GM19099 (cell line): ENCODE measurements around the gene MUC20.

Source experiments
- POLR2A ChIP-seq: IDR thresholded peaks from 3 replicates; pipeline ENCODE4 v1.6.1; 2011; ENCODE audit warnings: low read depth; ENCODE audit not compliant: insufficient read length; ENCODE audit errors: extremely low read depth

Gene MUC20

DNA sequence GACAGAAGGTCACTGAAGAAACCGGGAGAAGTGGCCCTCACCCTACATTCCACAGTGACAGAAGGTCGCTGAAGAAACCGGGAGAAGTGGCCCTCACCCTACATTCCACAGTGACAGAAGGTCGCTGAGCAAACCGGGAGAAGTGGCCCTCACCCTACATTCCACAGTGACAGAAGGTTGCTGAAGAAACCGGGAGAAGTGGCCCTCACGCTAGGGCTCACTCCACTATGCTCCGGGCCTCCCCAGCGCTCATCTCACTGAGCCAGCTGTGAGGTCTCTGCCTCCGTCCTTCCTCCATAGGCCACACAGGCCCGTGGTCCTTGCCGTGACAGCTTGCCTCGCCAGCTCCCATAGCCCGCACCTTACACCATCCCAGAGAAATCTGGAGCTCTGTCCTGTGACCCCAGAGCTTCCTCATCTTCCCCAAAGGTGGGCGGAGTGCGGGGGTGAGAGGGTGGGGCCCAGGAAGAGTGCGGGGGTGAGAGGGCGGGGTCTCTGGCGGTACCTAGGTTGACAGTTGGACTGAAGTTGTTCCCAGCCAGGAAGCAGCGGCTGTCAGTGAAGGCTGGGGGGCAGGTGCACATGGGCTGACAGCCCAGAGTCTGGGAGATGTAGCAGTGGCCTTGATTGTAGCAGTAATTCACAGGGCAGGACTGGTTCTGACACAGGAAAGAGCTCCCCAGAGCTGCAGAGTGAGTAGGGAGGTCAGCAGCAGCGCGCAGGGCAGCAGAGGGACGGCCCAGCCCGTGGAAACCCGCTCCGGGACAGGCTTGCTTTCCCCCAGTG is 32.0 kb downstream of the MUC20 start:
- no peak for TF ChIP-seq POLR2A

DNA sequence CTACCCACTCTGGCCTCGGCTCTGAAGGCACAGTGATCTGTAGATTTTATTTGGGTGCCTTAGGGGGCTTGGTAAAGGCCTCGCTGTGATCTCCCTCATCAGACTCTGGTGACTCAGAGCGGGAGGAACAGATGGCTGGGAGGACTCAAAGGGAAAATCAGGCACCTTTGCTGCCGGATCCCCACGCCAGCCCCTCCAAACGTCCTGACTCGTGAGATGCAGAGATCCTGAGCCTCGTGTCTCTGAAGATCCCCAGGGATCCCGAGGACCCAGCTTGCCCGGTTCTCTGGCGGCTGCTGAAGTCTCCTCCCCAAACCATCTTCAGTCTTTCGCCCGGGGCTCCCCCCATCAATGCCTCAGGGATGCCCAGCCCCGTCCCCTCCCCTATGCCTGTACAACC is 32.8 kb downstream of the MUC20 start:
- no peak for TF ChIP-seq POLR2A

DNA sequence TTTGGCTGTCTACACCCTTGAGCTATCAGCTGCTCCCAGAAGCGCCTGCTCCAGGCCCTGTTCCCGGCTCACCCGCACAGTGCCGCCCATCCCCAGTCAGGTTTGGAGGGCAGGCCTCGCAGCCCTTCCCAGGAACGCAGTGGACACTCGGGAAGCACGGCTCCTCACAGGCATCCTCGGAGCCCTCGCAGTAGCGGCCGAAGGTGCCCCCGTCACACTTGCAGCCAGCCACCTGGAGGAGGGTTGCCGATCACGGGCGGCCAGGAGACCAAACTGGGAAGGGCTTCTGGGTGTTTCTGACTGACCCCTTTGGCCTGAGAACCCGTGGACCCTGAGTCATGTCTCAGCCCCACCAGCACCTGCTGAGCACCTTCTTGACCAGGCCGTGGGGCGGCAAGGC is 33.4 kb downstream of the MUC20 start:
- no peak for TF ChIP-seq POLR2A

DNA sequence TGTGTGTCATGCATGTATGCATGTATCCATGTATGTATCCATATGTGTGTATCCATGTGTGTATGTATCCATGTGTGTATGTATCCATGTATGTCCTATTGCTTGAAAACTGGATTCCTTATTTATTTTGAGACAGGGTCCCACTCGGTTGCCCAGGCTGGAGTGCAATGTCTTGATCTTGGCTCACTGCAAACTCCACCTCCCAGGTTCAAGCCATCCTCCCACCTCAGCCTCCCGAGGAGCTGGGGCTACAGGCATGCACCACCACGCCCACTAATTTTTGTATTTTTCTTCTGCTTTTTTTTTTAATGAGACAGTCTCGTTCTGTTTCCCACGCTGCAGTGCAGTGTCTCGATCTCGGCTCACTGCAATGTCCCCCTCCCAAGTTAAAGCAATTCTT is 34.1 kb downstream of the MUC20 start:
- TF ChIP-seq POLR2A = no peak

DNA sequence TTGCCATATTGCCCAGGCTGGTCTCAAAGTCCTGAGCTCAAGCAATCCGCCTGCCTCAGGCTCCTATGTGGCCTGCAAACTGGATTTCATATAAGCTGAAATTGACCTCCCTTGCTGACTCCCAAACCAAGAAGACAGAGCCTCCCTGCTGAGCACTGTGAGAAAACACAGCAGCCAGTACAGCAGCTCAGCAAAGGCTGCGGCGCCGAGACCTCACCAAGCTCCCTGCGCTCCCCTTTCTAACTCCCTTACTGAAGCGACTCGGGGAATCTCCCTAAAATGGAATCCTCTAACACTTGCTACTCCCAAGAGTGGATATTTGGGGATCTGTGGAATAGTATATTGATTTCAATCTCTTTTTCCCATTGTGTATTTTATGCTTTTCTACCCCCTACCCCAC is 34.6 kb downstream of the MUC20 start:
- TF ChIP-seq POLR2A = no peak

DNA sequence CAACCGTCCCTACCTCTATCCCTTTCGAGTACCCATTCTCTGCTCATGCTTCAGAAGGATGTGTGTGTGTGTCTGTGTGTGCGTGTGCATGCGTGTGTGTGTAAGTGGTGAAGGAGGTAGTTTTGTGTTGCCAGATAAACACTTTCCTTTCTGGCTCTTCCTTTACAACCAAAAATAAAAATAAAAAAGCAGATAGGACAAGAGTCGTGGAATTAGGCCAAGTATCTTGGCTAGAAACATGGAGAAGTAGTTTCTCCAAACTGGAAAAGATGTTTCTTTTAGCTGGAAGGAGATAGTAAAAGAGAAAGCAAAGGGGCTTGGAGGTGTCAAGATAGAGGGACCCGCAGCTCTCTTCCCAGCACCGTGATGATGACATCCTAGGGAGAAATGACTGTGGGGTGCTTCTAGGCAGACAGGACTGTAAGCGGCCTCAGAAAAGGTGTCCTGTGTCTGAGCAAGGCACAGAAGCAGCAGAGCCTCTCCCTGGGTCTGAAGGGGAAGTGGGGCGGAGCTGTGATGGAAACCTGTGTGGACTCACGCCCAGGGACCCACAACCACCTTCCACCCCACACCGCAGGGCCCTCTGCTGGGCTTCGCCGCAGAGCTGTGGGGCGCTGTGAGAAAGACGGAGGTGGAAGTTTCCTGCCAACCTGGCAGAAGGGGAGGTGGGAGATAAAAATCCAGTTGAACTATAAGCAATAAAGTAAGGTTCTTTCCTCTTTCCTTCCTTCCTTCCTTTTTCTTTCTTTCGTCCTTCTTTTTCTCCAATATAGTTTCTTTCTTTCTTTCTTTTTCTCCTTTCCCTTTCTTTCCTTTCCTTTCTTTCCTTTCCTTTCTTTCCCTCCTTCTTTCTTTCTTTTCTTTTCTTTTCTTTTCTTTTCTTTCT is 35.3 kb downstream of the MUC20 start:
- no peak for TF ChIP-seq POLR2A

DNA sequence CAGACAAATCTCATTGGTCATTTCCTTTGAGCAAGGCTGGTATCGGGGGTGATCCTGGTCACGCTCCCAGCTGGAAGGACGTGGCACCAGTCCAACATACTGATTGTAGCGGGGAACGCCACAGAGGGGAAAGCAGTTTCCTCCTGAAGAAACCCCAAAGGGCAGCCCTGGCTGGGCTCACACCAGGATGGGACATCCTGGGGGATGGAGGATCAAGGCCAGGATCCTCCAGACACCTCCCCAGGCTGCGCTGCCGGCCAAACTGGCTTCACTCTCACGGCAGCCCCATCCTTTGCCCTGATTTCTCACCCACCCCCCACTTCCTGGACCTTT is 36.6 kb downstream of the MUC20 start:
- TF ChIP-seq POLR2A = no peak

DNA sequence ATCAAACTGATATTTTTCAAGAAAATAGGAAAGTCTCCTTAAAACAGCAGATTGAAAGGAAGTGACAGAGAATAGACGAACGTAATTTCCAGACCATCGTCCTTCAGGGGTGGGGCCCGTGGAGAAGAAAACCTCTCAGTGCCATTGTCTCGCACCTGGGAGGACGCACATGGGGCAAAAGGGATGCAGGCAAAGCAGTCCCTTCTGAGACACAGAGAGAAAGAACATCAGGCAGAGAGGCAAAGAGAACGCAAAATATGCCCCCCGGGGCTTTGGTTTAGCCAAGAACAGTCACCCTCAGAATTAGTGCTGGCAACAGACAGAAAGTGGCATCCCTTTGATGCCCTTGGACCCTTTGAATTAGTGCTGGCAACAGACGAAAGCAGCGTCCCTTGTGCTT is 37.0 kb downstream of the MUC20 start:
- TF ChIP-seq POLR2A = no peak

DNA sequence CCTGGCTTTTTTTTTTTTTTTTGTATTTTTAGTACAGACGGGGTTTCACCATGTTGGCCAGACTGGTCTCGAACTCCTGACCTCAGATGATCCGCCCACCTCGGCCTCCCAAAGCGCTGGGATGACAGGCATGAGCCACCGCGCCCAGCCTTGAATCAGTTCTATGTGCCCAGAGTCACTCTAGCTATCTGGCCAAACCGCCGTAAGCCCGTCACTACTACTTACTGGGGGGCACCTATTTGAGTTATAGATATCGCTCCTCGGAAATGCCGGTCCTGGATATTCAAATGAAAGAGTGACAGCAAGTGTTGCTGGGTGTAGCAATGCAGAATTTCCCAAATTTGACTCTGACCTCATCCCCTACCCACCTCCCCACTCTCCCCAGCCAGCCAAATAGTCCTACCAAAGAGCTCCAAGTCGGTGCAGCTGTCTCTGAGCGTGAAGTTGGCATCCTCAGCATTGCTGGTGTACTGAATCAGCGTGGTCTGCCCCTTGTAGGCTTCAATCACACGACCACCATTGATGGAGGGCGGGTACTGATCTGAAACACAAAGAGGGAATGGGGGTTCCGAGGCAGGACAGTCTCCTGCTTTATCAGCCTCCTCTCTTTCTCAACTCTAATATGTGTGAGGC is 38.1 kb downstream of the MUC20 start:
- TF ChIP-seq POLR2A = no peak

DNA sequence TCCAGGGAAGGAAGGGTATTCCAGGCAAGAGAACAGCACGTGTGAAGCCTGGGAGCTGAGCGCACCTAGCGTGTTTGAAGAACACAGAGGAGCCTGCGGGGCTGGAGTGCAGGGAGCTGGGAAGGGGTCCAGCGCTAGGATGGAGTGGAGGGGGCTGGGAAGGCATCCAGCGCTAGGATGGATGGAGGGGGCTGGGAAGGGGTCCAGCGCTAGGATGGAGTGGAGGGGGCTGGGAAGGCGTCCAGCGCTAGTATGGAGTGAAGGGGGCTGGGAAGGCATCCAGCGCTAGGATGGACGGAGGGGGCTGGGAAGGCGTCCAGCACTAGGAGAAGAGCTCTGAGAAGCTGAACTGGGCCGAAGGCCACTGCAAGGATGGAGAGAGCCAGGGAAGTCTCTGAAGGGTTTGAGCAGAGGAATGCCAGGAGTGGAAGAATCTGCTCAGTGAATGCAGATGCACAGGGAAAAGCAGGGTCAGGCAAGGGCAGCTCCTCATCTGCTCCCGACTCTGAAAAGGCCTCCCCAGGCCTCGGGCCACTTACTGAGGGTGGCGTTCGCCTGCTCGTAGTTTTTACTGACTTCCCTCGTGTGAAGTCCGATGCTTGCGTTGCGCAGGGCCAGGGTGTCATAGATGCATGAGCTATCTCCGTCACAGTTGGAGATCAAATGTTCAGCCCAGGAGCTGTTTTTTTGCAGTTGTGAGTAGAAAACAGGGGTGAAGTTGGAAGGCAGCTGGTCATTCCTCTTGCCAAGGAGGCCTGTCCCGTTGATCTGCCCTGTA is 39.8 kb downstream of the MUC20 start:
- TF ChIP-seq POLR2A = no peak

DNA sequence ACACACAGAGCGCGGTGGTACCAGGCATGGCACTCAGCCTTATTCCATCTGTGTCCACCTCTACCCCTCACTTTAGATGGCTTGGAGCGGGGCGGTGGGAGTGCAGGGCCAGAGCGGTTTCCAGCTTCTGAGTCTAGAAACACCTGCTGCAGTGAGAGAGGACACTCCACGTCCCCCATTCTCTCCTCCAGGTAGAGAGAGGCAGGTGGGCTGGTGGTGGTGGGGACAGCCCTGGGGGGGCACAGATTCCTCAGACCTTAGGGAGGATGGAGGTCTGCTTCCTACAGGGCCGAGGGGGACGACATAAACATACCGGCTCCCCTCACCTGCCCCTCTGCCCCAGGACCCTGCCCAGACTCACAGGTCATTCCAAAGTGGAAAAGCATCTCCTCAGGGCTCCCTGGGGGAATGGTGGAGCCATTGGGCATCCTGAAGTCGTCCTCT is 40.4 kb downstream of the MUC20 start:
- no peak for TF ChIP-seq POLR2A

DNA sequence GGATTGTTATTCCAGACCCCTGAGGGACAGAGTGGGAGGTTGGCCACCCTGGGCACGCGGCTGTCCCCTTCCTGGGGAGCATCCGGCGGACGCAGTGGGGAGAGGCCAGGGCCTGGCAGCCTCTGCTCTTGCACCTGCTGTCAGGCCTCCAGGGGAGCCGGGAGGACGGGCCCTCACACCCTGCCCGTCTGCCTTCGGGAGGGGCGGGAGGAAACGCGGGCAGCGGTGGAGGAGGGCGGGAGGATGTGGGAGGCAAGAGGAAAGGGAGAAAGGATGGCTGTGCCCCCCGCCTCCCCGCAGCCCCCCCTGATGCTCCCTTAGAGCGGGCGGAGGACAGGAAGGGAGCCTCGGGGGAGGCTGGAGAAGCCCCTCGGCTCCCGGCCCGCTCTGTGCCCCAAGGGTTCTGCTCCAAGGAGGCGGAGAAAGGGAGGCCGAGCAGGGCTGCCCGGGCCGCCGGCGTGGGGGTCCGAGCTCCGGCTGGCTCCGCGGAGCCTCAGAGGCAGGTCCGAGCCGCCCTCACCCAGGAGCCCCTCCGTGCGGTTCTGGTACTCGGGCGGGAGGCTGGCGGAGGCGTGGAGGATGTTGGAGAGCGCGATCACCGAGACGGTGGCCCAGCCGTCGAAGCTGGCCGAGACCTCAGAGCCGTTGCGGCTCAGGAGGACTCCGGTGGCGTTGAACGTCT is 40.9 kb downstream of the MUC20 start:
- TF ChIP-seq POLR2A = no peak

DNA sequence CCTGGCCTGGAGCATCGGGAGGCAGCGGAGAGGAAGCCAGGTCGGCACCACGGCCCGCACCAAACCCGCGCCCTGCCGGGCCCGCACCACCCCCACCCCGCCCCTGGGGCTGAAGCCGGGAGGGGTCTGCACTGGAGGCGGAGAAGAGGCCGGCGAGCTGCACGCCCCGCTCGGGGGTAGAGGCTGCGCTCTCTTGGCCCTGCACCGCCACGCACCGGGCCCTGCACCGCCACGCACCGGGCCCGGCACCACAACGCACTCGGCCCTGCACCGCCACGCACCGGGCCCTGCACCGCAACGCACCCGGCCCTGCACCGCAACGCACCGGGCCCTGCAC is 41.4 kb downstream of the MUC20 start:
- TF ChIP-seq POLR2A = no peak

DNA sequence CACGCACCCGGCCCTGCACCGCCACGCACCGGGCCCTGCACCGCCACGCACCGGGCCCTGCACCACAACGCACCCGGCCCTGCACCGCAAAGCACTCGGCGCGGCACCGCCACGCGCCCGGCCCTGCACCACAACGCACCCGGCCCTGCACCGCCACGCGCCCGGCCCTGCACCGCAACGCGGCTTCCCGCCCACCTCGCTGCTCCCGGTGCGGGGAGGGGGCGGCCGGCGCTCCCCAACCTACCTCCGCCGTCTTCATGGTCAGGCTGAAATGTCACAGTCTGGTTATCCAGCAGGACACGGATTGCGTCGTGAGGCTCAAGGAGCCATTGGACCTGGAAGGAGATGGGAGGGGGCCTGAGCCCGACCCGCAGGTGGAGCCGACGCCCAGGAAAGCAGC is 41.8 kb downstream of the MUC20 start:
- no peak for TF ChIP-seq POLR2A

DNA sequence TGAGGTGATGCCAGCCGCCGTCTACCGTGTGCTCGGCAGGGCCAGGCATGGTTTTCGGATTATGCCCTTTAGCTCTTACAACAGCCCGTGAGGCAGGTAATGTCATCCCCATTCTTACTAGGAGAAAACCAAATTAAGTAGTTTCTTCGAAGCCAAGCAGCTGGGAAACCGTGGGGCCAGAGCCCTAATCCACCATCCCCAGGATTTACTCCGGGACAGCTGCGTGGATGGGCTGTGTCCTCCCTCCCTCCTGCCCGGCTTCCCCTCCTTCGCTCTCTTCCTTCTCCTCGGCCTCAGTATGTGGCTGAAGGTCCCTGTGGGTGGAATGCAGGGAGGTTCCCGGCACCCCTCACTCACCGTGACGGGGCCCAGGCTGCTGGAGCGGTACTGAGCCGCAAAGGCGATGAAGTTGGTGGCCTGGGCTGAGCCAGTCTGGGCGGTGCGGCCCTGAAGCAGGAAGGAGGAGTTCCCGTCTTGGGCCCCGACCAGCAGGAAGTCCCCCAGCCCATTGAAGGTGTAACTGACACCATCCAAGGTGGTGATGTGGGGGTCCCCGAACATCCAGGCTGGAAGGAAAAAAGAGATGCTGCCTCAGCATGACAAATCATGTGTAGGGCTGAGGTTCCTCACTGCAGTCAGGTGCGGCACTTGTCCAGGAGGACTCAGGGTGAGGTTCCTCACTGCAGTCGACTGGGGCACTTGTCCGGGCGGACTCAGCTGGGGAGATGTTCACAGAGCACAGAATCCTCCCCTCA is 42.5 kb downstream of the MUC20 start:
- no peak for TF ChIP-seq POLR2A
